ENCODE measurements around the gene GOLT1A.
A peak's percentile ranks its signal among the peaks of the same experiment; 100 is the strongest.
"Not testable (repeated sequence)": the region's sequence is repeated elsewhere in the genome, so short reads cannot be mapped to it uniquely, and the experiment has no call there.

The GOLT1A gene

GRCh38 chr1:204249736-204250427 is 36.1 kb upstream of the GOLT1A start:
- DNase-seq: peak in 11 of 58 donors; percentile 20 to 64 (median 37)

GRCh38 chr1:204248954-204249353 is 35.2 kb upstream of the GOLT1A start:
- DNase-seq: peak in 20 of 58 donors; percentile 22 to 84 (median 38)

GRCh38 chr1:204246876-204247275 is 33.1 kb upstream of the GOLT1A start:
- no peak for DNase-seq

GRCh38 chr1:204242920-204243319 is 29.1 kb upstream of the GOLT1A start:
- DNase-seq: no peak

- DNase-seq: no peak
Measured at GRCh38 chr1:204241914-204242313, 28.1 kb upstream of the GOLT1A start.

GRCh38 chr1:204241050-204241449 is 27.3 kb upstream of the GOLT1A start:
- no peak for DNase-seq

- DNase-seq: no peak
Measured at GRCh38 chr1:204240233-204240632, 26.4 kb upstream of the GOLT1A start.

- not testable (repeated sequence) for DNase-seq
Measured at GRCh38 chr1:204239401-204239800, 25.6 kb upstream of the GOLT1A start.

- not testable (repeated sequence) for DNase-seq
Measured at GRCh38 chr1:204238520-204238919, 24.7 kb upstream of the GOLT1A start.

- DNase-seq: not testable (repeated sequence)
Measured at GRCh38 chr1:204237515-204237914, 23.7 kb upstream of the GOLT1A start.

GRCh38 chr1:204232526-204232925 is 18.7 kb upstream of the GOLT1A start:
- DNase-seq: no peak

GRCh38 chr1:204230211-204230610 is 16.4 kb upstream of the GOLT1A start:
- DNase-seq: no peak

GRCh38 chr1:204228896-204229295 is 15.1 kb upstream of the GOLT1A start:
- no peak for DNase-seq

- no peak for DNase-seq
Measured at GRCh38 chr1:204227996-204228785, 14.4 kb upstream of the GOLT1A start.

- no peak for DNase-seq
Measured at GRCh38 chr1:204227351-204227750, 13.6 kb upstream of the GOLT1A start.

GRCh38 chr1:204225841-204226735 is 12.3 kb upstream of the GOLT1A start:
- DNase-seq: peak in 2 of 58 donors; percentile 17 to 26

- DNase-seq: no peak
Measured at GRCh38 chr1:204224655-204225054, 10.9 kb upstream of the GOLT1A start.

GRCh38 chr1:204223129-204223860 is 9.5 kb upstream of the GOLT1A start:
- DNase-seq: no peak

GRCh38 chr1:204222764-204223055 is 8.9 kb upstream of the GOLT1A start:
- DNase-seq: no peak

GRCh38 chr1:204222006-204222763 is 8.4 kb upstream of the GOLT1A start:
- DNase-seq: no peak

Data from anterior cingulate cortex (tissue), 58 donors.